Mesendoderm (in vitro differentiated cells): ENCODE results near the gene CCDC117.

Source experiments
- DNase-seq: peaks from one replicate; pipeline ENCODE4 v3.0.0; 2013
- H2AK5ac ChIP-seq: 2 replicates; pipeline ENCODE4 v1.6.1; 2013; ENCODE audit warnings: low read length, inconsistent platforms
- H2BK120ac ChIP-seq: 2 replicates; pipeline ENCODE4 v1.6.1; 2013; ENCODE audit warnings: low read depth, mild to moderate bottlenecking, low read length, moderate library complexity, mixed read lengths
- H2BK15ac ChIP-seq: replicated peaks from 2 replicates; pipeline ENCODE4 v1.6.1; 2013; ENCODE audit warnings: low read depth, mild to moderate bottlenecking, moderate library complexity
- H2BK5ac ChIP-seq: 2 replicates; pipeline ENCODE4 v1.6.1; 2013; ENCODE audit warnings: low read length, inconsistent platforms
- H3K18ac ChIP-seq: 2 replicates; pipeline ENCODE4 v1.6.1; 2013; ENCODE audit warnings: mild to moderate bottlenecking, low read length, mixed read lengths
- H3K23ac ChIP-seq: one replicate; pipeline ENCODE4 v1.6.1; 2013; ENCODE audit warnings: low read length
- H3K27ac ChIP-seq: 2 replicates; pipeline ENCODE4 v1.5.1; 2013; ENCODE audit warnings: low read depth, mild to moderate bottlenecking, inconsistent platforms, low read length, moderate library complexity
- H3K27me3 ChIP-seq: 2 replicates; pipeline ENCODE4 v1.6.1; 2013; ENCODE audit warnings: low read length, control low read depth, mild to moderate bottlenecking, inconsistent platforms; ENCODE audit not compliant: insufficient read depth, poor library complexity
- H3K36me3 ChIP-seq: 2 replicates; pipeline ENCODE4 v1.6.1; 2013; ENCODE audit warnings: low read length, inconsistent platforms; ENCODE audit not compliant: control insufficient read depth, insufficient read depth
- H3K4ac ChIP-seq: one replicate; pipeline ENCODE4 v1.6.1; 2013; ENCODE audit warnings: low read depth, mild to moderate bottlenecking, low read length, moderate library complexity
- H3K4me1 ChIP-seq: 2 replicates; pipeline ENCODE4 v1.6.1; 2013; ENCODE audit warnings: low read depth, low read length, inconsistent platforms; ENCODE audit not compliant: control insufficient read depth
- H3K4me2 ChIP-seq: 2 replicates; pipeline ENCODE4 v1.6.1; 2013; ENCODE audit warnings: low read length
- H3K4me3 ChIP-seq: 2 replicates; pipeline ENCODE4 v1.5.1; 2013; ENCODE audit warnings: mild to moderate bottlenecking, low read length
- H3K56ac ChIP-seq: one replicate; pipeline ENCODE4 v1.6.1; 2013; ENCODE audit warnings: low read length
- H3K79me1 ChIP-seq: 2 replicates; pipeline ENCODE4 v1.6.1; 2013; ENCODE audit warnings: low read length, inconsistent platforms
- H3K79me2 ChIP-seq: 2 replicates; pipeline ENCODE4 v1.6.1; 2013; ENCODE audit warnings: mild to moderate bottlenecking, low read length; ENCODE audit not compliant: control insufficient read depth, insufficient read depth
- H3K9ac ChIP-seq: 2 replicates; pipeline ENCODE4 v1.6.1; 2013; ENCODE audit warnings: low read length, inconsistent platforms
- H4K5ac ChIP-seq: one replicate; pipeline ENCODE4 v1.6.1; 2013; ENCODE audit warnings: low read length
- H4K8ac ChIP-seq: one replicate; pipeline ENCODE4 v1.6.1; 2013; ENCODE audit warnings: low read depth, mild to moderate bottlenecking, control low read depth, low read length, moderate library complexity
- WGBS: extraction: QIAGEN DNeasy Blood & Tissue Kit; methylation state at CpG from one replicate; pipeline ENCODE4 v1.1.7; 2013; ENCODE audit warnings: low lambda C conversion rate, missing lambda C conversion rate; ENCODE audit not compliant: insufficient coverage; ENCODE audit errors: extremely low coverage; 5-methylcytosine and 5-hydroxymethylcytosine counted together

The CCDC117 gene

DNA sequence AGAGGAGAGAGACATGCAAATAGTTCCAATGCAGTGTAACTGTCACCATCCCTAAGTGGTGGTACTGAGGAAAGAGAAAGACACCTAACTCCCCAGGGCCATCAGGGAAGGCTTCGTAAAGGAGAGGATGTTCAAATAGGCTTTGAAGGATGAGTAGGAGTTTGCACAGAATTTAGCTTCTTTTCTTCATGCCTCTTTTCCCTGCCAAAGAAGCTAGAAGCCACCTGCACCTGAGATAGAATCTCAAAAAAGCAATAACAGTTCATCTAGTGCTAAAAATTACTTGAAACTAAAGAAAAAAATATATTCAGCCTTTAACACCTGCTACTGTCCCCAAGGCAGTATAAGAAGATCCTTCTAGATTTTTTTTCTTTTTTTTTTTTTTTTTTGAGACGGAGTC lies 44.6 kb downstream of the CCDC117 start:
- Histone ChIP-seq H2AK5ac (no peak overlapping the region), H3K9ac (no peak overlapping the region), H3K27me3 (no peaks in the 10 kb centered on the region), H3K79me1 (no peaks in the 10 kb centered on the region), H2BK5ac (no peak overlapping the region), H3K79me2 (no peaks in the 10 kb centered on the region), H3K4me1 (no peaks in the 10 kb centered on the region), H3K4me3 (no peak overlapping the region), H3K23ac (no peak overlapping the region), H2BK15ac (no peak overlapping the region), H3K27ac (no peak overlapping the region), H4K5ac (no peak overlapping the region), H3K36me3 (no peaks in the 10 kb centered on the region), H4K8ac (no peak overlapping the region), H3K18ac (no peak overlapping the region), H3K4me2 (no peak overlapping the region), H3K4ac (no peak overlapping the region), H3K56ac (no peak overlapping the region), H2BK120ac (no peak overlapping the region)
- no CpG with 5 or more reads among the region's 2 CpGs for WGBS
- DNase-seq: no peak

DNA sequence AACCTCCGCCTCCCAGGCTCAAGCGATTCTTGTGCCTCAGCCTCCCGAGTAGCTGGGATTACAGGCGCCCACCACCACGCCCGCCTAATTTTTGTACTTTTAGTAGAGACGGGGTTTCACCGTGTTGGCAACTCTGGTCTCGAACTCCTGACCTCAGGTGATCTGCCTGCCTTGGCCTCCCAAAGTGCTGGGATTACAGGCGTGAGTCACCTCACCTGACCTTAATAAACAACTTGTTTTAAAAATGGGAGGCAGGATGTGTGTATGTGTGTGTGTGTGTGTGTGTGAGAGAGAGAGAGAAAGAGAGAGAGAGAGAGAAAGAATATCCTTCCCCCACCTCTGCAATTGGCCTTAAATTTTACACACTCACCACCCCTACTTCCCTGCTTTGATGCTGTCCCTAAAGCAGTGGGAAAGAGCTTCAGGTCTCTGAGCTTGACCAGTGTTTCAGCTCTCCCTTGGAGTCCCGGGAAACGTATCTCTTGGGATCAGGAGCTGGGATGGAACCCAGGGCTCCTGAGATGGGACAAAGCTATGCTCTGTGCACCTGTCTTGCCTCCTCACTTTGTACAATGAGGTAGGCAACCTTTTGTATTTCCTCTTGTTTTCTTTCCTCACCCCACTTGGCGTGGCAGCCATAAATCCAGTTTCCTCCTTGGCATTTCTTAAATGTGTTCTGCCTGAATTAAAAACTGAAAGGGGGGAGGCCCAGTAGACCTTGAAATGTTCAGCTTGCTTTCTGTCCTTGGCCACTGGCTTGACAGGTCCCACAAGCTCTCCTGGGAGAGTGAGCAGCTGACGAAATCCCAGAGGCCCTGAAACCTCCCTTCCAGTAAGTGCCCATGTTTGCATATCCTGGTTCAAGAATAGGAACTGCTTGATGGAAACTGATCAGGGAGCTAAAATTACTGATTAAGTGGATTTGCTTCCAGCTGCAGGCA lies 45.7 kb downstream of the CCDC117 start:
- Histone ChIP-seq H4K5ac (no peak overlapping the region), H3K9ac (no peak overlapping the region), H3K18ac (no peak overlapping the region), H3K27ac (no peak overlapping the region), H2AK5ac (no peak overlapping the region), H3K4me2 (no peak overlapping the region), H3K4me3 (no peak overlapping the region), H2BK15ac (no peak overlapping the region), H2BK5ac (no peak overlapping the region), H3K36me3 (no peaks in the 10 kb centered on the region), H3K27me3 (no peaks in the 10 kb centered on the region), H3K79me2 (no peaks in the 10 kb centered on the region), H3K79me1 (no peaks in the 10 kb centered on the region), H3K56ac (no peak overlapping the region), H3K23ac (no peak overlapping the region), H2BK120ac (no peak overlapping the region), H4K8ac (no peak overlapping the region), H3K4me1 (no peaks in the 10 kb centered on the region), H3K4ac (no peak overlapping the region)
- WGBS: no CpG with 5 or more reads among the region's 14 CpGs
- DNase-seq: no peak

GRCh38 chr22:28819253-28820096 lies 47.0 kb downstream of the CCDC117 start:
- Histone ChIP-seq H3K18ac (no peak overlapping the region), H3K4me2 (no peak overlapping the region), H3K4ac (no peak overlapping the region), H2BK15ac (no peak overlapping the region), H2BK5ac (no peak overlapping the region), H4K5ac (no peak overlapping the region), H4K8ac (no peak overlapping the region), H3K79me1 (no peaks in the 10 kb centered on the region), H3K4me3 (no peak overlapping the region), H2BK120ac (no peak overlapping the region), H3K23ac (no peak overlapping the region), H3K79me2 (no peaks in the 10 kb centered on the region), H3K9ac (no peak overlapping the region), H3K27ac (no peak overlapping the region), H3K4me1 (no peaks in the 10 kb centered on the region), H2AK5ac (no peak overlapping the region), H3K56ac (no peak overlapping the region), H3K36me3 (no peaks in the 10 kb centered on the region), H3K27me3 (no peaks in the 10 kb centered on the region)
- no CpG with 5 or more reads among the region's 5 CpGs for WGBS
- no peak for DNase-seq

DNA sequence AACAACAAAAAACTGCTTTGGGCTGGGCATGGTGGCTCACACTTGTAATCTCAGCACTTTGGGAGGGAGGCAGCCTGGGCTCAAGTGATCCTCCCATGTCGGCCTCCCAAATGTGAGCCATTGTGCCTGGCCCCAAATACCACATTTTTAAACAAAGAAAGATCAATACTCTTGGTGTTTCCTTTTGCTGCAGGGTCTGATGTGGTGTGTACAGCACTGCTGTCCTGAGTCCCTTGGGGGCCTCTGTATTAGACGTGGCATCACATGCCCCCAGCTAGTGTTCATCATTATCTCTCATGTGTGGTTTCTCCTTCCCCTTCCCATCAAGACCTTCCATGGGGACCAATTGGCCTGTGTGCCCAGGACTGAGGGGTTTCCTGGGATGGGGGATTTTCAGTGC lies 48.4 kb downstream of the CCDC117 start:
- Histone ChIP-seq H3K9ac (no peak overlapping the region), H3K4me3 (no peak overlapping the region), H2BK120ac (no peak overlapping the region), H4K8ac (no peak overlapping the region), H3K56ac (no peak overlapping the region), H3K79me2 (no peaks in the 10 kb centered on the region), H3K18ac (no peak overlapping the region), H3K4ac (no peak overlapping the region), H2AK5ac (no peak overlapping the region), H3K27me3 (no peaks in the 10 kb centered on the region), H3K4me1 (no peaks in the 10 kb centered on the region), H3K36me3 (no peaks in the 10 kb centered on the region), H3K23ac (no peak overlapping the region), H3K27ac (no peak overlapping the region), H2BK5ac (no peak overlapping the region), H4K5ac (no peak overlapping the region), H3K4me2 (no peak overlapping the region), H3K79me1 (no peaks in the 10 kb centered on the region), H2BK15ac (no peak overlapping the region)
- WGBS: no CpG with 5 or more reads among the region's 2 CpGs
- DNase-seq: no peak

GRCh38 chr22:28821452-28821851 lies 49.0 kb downstream of the CCDC117 start:
- H2BK5ac ChIP-seq: no peak overlapping the region
- no peak overlapping the region for H2AK5ac ChIP-seq
- H4K5ac ChIP-seq: no peak overlapping the region
- no peaks in the 10 kb centered on the region for H3K36me3 ChIP-seq
- H3K4ac ChIP-seq: no peak overlapping the region
- no peak overlapping the region for H3K18ac ChIP-seq
- H3K27me3 ChIP-seq: no peaks in the 10 kb centered on the region
- H3K4me2 ChIP-seq: no peak overlapping the region
- H3K27ac ChIP-seq: no peak overlapping the region
- H3K56ac ChIP-seq: no peak overlapping the region
- no peak for DNase-seq
- H3K79me1 ChIP-seq: no peaks in the 10 kb centered on the region
- WGBS: no CpG with 5 or more reads among the region's 1 CpG
- no peak overlapping the region for H3K9ac ChIP-seq
- H2BK120ac ChIP-seq: no peak overlapping the region
- no peaks in the 10 kb centered on the region for H3K4me1 ChIP-seq
- H4K8ac ChIP-seq: no peak overlapping the region
- no peak overlapping the region for H2BK15ac ChIP-seq
- no peaks in the 10 kb centered on the region for H3K79me2 ChIP-seq
- no peak overlapping the region for H3K23ac ChIP-seq
- H3K4me3 ChIP-seq: no peak overlapping the region
